ENCODE data around the gene NR4A1.

NR4A1 gene

GRCh38 chr12:52018433-52019112 is 32.7 kb upstream of the NR4A1 start:
- peak; percentile 33 for DNase-seq

GRCh38 chr12:52019113-52019770 is 32.0 kb upstream of the NR4A1 start:
- DNase-seq: no peak

- peak; percentile 43 for DNase-seq
These were observed 30.5 kb upstream of the NR4A1 start for GRCh38 chr12:52020539-52021336.

GRCh38 chr12:52022841-52023181 is 28.4 kb upstream of the NR4A1 start:
- DNase-seq: no peak

- peak; percentile 55 for DNase-seq
These were observed 27.9 kb upstream of the NR4A1 start for GRCh38 chr12:52023182-52023975.

- no peak for DNase-seq
These were observed 27.1 kb upstream of the NR4A1 start for GRCh38 chr12:52023976-52024688.

GRCh38 chr12:52024845-52025230 is 26.4 kb upstream of the NR4A1 start:
- no peak for DNase-seq

- DNase-seq: no peak
These were observed 25.0 kb upstream of the NR4A1 start for GRCh38 chr12:52026263-52026662.

GRCh38 chr12:52027085-52027843 is 24.0 kb upstream of the NR4A1 start:
- DNase-seq: no peak

- DNase-seq: peak; percentile 91
These were observed 21.6 kb upstream of the NR4A1 start for GRCh38 chr12:52029685-52030084.

- DNase-seq: peak; percentile 36
These were observed 18.8 kb upstream of the NR4A1 start for GRCh38 chr12:52032446-52032803.

- DNase-seq: peak; percentile 87
These were observed 18.3 kb upstream of the NR4A1 start for GRCh38 chr12:52032804-52033445.

GRCh38 chr12:52033446-52034140 is 17.6 kb upstream of the NR4A1 start:
- no peak for DNase-seq

- no peak for DNase-seq
These were observed 16.1 kb upstream of the NR4A1 start for GRCh38 chr12:52035190-52035589.

GRCh38 chr12:52035926-52036325 is 15.3 kb upstream of the NR4A1 start:
- no peak for DNase-seq

GRCh38 chr12:52036587-52037171 is 14.6 kb upstream of the NR4A1 start:
- no peak for DNase-seq

GRCh38 chr12:52037248-52037861 is 13.9 kb upstream of the NR4A1 start:
- DNase-seq: no peak

- DNase-seq: no peak
These were observed 12.8 kb upstream of the NR4A1 start for GRCh38 chr12:52038447-52038846.

- no peak for DNase-seq
These were observed 10.2 kb upstream of the NR4A1 start for GRCh38 chr12:52041035-52041434.

- DNase-seq: no peak
These were observed 9.5 kb upstream of the NR4A1 start for GRCh38 chr12:52041695-52042123.
